HG03196 (cell line): ENCODE data around the gene PANK1.
A peak's percentile ranks its signal among the peaks of the same experiment; 100 is the strongest.

ENCODE experiments used
- ATAC-seq: cut with Tn5 transposase; IDR thresholded peaks from one replicate; pipeline ENCODE4 v1.9.1; 2021; ENCODE audit not compliant: unreplicated experiment

Gene PANK1

DNA sequence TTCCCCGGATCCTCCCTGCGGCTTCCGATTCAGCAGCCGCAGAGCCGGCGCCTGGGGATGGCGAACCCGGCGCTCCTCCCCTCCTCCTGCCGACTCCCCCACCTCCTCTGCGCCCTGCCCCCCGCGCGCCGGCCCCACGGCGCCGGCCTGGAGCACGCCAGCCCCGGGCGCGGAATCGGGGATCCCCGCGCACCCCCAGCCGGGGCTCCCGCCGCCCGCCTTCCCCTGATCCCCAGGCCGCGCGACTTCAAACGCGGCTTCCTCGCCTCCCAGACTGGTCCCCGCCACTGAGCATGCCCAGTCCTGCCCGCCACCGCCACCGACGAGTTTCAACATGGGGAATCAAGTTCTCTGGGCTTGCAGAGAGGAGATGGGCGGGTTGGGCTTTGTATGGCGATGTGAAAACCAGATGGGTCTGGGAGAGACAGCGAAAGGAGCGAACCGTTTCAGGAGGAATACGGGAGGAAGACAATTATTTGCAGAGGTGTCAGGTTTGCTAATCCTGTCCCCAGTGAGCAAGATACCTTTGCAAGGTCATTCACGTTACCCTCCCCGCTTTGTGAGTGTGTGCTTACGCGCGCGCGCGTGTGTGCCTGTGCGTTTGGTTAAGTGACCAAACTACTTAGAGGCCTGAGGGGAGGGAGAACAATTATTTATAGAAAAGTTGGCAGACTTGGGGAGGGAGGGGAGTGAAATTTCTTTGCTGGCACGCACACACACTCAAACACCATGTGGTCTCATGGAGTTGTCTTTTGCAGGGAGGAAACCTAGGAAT is at the start of gene PANK1:
Gene PANK1 (minus strand): TSS at position 276 of the 775 bp plus-strand sequence. CDS start 351 bp downstream, outside the sequence.
- ATAC-seq: peak; percentile 37

DNA sequence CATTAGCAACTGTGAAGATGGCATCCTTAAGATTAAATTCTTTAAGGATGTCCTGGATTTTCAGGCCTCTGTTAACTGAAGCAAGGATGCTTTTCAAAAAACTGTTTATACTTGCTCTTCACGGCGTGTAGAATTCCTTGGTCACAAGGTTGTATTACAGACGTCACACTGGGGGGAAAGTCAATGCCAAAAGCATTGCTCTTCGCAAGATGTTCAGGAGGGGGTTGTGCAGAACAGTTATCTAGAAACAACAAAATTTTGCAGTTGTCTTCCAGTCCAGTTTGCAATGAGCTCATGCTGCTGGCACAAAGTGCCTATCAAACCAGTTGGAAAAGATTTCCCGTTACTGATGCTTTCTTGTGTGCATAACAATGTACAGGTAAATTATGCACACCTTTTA is 48.1 kb upstream of the PANK1 start:
- no peak for ATAC-seq

DNA sequence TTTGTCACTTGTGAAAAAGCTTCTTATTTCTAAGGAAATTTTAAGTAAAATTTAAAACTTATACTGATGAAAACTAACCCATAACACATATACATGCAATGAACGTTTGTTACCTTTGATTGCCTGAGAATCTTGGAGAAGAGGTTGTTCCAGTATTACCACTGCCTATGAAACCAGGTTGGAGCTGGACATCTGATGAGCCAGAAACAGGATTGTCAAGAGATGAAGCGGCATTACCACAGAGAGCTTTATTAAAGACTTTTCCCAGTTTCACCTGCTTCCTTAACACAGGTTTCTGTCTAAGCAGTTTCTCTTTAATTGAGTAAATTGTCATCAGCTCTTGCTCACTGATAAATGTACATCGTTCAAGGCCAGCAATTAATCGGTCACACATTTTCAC is 47.4 kb upstream of the PANK1 start:
- ATAC-seq: no peak

DNA sequence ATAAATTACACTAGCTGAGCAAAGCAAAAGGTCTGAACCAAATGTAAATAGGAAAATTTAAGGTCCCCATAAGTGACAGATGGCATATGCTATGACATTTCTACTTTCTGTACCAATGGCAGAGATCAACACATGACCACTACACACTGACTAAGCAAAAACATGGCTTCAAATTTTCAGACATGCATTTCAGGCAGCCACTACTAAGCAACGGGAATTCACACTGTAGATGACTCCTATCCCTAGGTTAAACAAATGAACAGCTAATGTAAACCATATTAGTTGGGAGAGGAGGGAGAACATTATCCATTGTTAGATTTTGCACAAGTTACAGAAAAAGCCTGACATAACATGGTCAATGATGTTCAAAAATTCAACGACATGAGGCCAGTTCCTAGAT is 45.0 kb upstream of the PANK1 start:
- no peak for ATAC-seq

DNA sequence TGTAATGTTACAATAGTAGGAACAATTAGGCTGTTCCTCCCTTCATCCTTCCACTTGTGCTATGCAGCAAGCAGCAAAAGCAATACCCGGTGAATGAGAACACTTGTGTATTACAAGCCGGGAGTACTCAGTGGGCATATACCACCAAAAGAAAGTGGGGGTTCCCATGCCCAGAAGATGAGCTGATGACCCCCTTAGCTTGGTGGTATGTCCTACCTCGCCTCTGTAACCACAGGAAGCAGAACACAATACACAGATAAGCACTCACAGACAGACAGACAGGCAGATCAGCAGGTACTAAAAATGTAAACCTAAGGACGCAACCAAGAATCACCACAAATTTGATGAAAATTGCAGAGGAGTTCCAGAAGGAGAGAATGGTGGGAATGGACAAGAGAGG is 40.9 kb upstream of the PANK1 start:
- ATAC-seq: no peak

DNA sequence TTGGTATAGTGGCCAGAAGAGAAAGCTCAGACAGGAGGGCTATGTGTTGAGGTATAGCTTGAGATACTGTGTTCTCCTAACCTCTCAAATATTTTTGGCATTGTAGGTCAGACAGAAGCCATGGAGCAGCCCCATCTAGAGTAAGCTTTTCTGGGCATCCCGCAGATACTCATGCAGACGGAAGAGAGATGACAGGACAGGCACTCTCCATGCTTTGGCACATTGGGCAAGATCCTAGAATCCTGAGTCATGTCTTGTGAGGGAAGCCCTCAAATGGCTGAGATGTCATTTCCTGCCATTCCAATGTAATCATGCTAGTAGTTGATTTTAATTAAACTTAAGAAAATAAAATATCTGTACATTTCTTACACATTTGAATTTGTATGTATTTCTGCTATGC is 39.6 kb upstream of the PANK1 start:
- no peak for ATAC-seq

DNA sequence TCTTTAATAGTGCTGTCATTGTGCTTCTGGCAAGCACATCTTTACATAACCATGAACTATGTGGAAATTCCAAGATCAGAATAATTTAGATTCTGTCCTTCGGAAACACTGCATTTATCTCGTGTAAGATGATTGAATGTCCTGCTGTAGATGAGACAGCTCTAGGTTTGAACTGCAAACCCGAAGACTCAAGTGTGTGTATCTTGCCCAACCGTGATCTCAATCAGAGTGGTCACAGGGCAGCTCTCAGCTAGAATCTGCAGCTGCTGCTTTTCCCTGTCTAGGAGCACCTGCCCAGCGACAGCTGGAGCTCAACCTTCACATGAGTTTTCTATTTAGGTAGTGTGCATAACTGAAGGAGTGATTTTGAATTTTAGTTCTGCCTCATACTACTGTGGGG is 38.8 kb upstream of the PANK1 start:
- no peak for ATAC-seq

DNA sequence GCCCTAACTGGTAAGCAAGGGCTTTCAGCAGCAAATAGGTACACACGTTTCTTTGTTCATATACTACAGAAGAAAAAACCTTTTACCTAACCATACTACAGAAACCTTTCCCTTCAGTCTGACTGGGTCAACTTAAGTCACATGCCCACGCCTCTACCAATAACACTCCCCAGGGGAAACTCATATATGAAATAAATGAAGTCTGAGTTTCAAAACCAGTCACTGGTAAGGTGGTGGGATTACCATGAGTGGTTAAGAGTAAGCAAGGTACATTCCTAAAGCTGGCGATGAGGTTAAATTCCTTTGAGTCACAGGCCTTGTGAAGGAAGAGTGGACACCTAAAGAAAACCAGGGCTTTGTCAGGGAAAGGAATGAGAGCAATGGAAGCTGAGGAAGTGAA is 34.9 kb upstream of the PANK1 start:
- ATAC-seq: peak; percentile 48

DNA sequence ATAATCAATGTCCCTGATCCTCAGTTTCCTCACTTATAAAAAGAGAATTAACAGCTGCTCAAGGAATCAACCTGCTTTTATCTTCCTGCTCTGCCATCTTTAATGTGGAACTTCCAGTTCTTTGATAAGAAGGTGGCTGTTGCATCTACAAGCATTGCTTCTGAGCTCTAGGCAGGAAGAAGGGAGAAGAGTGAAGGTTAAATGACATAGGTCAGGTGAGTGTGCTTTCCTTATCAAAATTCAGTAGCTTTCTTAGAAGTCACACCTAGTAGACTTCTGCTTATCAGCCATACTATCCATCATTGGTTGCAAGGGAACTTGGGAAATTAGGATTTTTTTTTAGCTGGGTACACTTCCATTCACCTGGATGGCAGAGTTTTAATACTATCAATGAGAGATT is 32.3 kb upstream of the PANK1 start:
- ATAC-seq: no peak

DNA sequence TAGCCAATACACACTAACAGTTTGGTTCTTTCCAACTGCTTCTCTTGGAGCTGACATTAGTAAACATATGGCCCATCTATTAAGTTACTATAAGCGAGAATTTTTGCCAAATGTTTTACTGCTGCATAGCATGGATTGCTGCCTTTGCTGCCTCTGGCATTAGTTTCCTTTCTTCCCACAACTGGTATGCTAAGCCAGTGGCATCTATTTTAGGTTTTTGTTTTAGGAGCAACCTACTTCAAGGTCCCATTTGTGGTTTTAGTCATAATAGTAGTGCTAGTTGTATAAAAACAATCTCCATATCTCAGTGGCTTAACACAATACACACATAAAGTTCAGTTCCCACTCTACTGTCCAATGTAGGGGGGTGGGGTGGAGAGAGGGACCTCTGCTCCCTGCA is 25.9 kb upstream of the PANK1 start:
- no peak for ATAC-seq

DNA sequence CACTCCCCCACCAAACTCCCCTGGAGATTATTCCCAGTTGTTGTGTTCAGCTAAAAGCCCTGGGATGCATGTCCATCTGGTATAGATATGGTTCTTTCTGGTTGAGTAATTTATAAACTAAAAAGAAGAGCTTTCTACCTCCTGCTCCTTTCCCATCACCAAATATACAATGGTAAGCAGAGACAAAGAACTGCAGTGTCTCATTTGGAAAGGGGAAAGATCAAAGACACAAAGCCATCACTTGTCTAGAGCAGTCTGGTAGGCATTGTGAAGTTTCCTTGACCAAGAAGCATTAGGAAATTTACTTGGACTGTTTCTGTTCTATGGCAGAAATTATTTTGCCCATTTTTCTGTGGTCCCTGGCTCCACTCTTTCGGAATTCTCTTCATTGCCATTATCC is 24.9 kb upstream of the PANK1 start:
- ATAC-seq: no peak

DNA sequence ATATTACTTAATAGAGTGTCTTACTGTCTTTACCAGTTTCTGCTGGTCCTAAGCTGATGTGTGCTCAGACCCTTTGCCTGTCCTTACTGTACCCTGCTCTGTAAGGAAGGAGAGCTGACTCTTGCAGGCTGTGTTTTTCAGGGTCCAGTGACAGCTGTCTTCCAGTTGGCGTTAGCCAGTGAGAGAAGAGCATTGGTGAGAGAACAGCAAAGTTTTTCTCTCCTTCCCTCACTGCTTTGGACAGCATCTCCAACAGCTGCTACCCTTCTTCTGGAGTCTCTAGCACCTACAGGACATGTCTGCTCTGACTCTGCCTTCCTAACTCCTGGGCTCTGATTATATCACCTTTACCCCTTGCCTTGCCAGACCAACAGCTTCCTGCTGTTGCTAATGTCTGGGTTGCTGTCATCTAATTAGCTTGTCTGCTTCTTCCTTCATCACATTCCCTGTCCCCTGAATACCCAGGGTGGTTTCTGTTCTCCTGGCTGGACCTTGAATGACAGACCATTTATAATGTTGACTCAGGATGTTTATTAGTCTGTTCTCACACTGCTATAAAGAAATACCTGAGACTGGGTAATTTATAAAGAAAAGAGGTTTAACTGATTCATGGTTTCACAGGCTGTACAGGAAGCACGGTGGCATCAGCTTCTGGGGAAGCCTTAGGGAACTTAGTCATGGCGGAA is 23.5 kb upstream of the PANK1 start:
- no peak for ATAC-seq

DNA sequence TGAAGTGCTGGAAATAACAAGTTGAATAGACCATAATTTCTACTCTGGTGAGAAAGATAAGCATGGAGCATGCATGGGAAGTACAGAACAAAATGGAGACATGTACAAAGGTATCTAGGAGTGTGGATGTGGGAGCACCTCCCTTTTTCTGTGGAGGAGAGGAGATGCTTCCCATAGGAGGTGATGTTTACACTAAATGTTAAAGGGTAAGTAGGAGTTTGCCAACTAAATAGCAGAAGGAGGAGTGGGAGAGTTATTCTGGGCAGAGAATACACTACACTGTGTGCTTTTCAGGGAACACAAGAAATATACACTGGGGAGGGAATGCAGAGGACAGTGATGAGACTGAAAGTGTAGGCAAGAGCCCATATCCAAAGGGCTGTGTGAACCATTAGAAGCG is 21.1 kb upstream of the PANK1 start:
- no peak for ATAC-seq

DNA sequence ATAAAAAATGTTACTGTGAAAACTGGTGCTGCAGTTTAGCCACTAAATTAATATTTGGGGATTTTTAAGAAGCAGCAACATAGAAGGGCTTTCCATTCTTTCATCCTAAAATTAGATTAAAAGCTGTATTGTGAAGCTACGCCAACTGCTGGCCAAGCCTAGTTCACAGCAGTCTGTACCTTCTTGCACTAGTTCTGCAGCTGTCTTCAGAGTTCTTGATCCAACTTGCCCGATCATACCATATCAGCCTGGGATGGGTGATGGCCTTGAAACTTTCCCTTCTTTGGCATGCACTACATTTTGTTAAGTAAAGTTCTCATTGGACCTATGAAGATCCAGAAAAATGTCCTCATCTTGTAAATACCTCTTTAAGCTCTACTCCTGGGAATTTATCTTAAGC is 20.3 kb upstream of the PANK1 start:
- ATAC-seq: no peak

DNA sequence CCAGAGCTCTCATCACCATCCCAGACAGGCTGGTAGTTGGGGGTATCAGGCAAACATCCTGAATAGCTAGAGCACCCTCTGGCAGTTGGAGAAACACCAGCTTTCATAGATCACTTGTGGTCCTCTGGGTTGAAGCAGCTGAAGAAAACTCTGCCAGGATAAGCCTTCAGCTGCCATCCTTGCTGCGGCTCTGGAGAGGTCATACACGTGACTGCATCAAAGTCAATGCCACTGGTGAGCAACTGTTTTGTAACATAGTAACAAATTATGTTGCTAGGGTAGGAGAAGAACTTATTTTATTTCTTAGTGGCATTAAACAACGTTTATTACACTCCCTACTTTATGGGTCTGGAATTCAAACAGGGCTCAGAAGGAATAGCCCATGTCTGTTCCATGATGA is 19.2 kb upstream of the PANK1 start:
- no peak for ATAC-seq

DNA sequence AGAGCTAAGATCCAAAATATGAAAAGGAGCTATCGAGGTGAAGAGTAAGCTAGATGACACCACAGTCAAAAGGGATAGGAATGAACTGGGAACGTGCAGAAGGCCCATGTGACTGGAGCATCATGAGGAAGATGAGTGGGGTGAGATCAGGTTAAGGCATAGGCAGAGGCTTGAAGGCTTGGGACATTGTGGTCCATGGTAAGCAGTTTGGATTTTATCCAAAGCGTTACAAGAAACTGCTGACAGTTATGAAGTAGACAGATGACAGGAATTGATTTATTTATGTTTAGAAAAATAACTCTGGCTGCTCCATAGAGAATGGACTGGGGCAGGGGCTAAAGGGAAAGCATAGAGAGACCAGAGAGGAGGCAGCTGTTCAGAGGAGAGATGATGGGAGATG is 18.1 kb upstream of the PANK1 start:
- no peak for ATAC-seq

DNA sequence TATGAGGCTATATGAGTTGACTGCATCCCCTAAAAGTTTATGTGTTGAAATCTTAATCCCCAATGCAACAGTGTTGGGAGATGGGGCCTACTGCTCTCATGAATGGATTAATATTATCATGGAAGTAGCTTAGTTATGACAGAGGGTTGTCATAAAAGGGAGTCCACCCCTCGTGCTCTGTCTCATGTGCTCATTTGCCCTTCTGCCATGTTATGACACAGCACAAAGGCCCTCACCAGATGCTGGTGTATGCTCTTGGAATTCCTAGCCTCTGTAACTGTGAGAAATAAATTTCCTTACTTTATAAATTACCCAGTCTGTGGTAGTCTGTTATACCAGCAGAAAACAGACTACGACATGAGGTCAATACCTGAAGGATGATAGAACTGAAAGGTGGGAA is 17.6 kb upstream of the PANK1 start:
- no peak for ATAC-seq

DNA sequence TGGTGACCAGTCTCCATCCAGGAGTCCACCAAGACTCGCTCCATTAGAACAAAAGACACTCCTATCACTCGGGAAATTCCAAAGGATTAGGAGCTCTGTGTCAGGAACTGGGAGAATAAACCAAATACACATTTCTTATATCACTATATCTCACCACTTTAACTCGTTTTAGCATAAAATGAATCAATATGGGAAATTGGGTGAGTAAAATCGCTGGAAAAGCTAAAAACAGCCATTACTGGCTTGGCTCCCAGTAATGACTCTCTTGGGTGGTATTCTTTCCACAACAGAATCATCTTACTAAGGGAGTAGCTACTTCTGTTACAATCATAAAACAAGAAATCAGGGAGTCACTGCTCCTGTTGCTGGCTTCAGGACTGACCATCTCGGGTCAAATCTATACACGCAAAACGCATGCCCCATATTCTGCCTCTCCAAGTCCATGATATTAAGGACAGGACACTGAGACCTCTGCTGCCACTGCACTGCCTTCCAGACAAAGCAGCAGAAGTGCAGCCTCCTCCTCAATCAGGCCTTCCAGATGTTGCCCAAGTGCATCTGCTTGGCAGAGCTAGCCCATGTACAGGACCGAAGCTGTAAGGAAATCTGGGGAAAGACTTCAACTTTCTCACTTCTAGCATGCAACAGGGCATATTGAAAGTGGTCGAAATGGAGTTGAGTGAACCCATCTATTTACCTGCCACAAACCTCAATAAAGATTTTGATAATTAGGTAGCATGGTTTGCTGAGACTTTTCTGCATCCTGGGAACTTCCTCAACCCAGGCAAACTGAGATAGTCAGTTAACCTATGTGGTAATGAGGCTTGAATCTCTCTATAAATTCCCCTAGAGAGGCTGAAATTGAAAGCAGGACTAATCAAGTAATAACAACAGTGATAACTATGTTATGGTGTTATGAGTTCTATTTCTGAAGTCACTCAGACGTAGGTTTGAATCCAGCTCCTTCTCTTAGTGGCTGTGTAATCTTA is 14.4 kb upstream of the PANK1 start:
- ATAC-seq: no peak

DNA sequence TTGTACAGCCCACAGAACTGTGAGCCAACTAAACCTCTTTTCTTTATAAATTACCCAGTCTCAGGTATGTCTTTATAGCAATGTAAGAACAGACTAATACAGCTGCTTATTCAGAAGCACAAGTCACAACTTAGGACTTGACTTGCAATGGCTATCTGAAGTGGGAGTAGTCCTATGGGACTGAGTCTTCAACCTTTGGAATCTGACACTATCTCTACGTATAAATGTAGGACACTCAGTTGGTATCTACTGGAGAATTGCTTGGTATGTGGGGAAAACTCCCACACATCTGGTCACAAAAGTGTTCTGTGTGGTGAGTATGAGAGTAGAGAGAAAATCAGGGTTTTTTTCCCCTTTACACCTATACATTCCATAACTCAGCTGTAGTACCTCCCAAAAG is 12.3 kb upstream of the PANK1 start:
- ATAC-seq: no peak

DNA sequence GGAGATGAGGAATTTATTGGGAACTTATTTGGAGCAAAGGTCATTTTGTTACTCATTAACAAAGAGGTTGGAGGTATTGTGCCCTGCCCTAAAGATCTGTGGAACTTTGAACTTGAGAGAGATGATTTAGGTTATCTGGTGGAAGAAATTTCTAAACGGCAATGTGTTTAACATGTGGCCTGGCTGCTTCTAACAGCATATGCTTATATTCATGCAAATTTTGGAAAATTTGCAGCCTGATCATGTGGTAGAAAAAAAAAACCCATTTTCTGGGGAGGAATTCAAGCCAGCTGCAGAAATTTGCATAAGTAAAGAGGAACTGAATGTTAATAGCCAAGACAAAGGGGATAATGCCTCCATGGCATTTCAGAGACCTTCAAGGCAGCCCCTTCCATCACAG is 10.7 kb upstream of the PANK1 start:
- no peak for ATAC-seq

DNA sequence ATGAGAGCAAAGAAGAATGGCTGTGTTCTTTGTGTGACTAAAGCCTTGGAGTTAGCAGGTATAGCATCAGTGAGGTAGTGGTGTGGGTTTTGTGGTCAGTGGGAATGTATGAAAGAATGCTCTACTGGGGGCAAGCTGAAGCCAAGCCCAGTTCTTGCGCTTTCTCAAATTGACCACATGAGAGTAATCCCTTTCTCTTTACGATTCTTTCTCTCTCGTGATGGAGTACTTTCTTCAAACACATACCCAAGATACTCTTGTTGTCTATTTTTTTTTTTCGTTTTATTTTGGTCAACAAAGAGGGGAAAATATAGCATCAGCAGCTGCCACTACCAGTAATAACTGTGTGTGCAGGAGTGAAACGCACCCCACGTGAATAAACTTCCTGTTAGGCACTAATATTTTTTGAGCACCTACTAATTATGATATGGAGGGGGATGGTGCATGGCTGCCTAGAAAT is 8.4 kb upstream of the PANK1 start:
- peak; percentile 38 for ATAC-seq
